Common myeloid progenitor, CD34-positive (primary cell): ENCODE results near the gene POU6F2. TPM values are rescaled to one million over a fixed set of nuclear protein-coding genes. Genes with fewer than 3 reads are reported as not detected.

Experiments
- CTCF ChIA-PET: fragments of 350-600 bp; sonication (Branson Sonifier 250); formaldehyde crosslinking; loops from one replicate; lab custom pipeline; 2021; ENCODE audit warnings: antibody characterized with exemption; lab: Charles Lee
- POLR2A ChIA-PET: fragments of 350-600 bp; sonication (Branson Sonifier 250); formaldehyde crosslinking; loops from one replicate; lab custom pipeline; 2021; ENCODE audit warnings: antibody characterized with exemption; lab: Charles Lee
- DNase-seq, 3 donors: peaks; one replicate each; pipeline versions ENCODE4 v3.0.0 to v3.0.0-alpha.2; 2013
- H3K27ac ChIP-seq, 2 experiments: 1 replicate in 1 of 2; 2 replicates in 1 of 2; pipeline ENCODE4 v1.7.0; 2013; ENCODE audit warnings: inconsistent platforms in 2 of 2, low read length in 2 of 2, mild to moderate bottlenecking in 2 of 2, low read depth in 1 of 2, moderate library complexity in 1 of 2; ENCODE audit not compliant: severe bottlenecking in 2 of 2, insufficient read depth in 1 of 2, poor library complexity in 1 of 2
- H3K27me3 ChIP-seq, 5 experiments: replicated peaks in 2 of 5; 1 replicate in 3 of 5; 2 replicates in 2 of 5; pipeline versions ENCODE4 v1.6.1 to v1.7.0; 2013; ENCODE audit warnings: low read length in 4 of 5, mild to moderate bottlenecking in 2 of 5, moderate library complexity in 2 of 5, inconsistent platforms in 1 of 5; ENCODE audit not compliant: insufficient read depth in 5 of 5, control insufficient read depth in 4 of 5
- H3K36me3 ChIP-seq, 4 experiments: 1 replicate in 2 of 4; 2 replicates in 2 of 4; pipeline versions ENCODE4 v1.6.1 to v1.7.0; 2013; ENCODE audit warnings: low read length in 3 of 4, control low read depth in 1 of 4, mild to moderate bottlenecking in 1 of 4; ENCODE audit not compliant: control insufficient read depth in 4 of 4, insufficient read depth in 4 of 4
- H3K4me1 ChIP-seq, 4 experiments: 1 replicate in 3 of 4; 2 replicates in 1 of 4; pipeline versions ENCODE4 v1.6.1 to v1.7.1; 2013; ENCODE audit warnings: low read length in 3 of 4, mild to moderate bottlenecking in 3 of 4, control low read depth in 1 of 4, inconsistent platforms in 1 of 4, moderate library complexity in 1 of 4; ENCODE audit not compliant: control insufficient read depth in 4 of 4, insufficient read depth in 4 of 4; ENCODE audit errors: control extremely low read depth in 1 of 4
- H3K4me3 ChIP-seq, 7 experiments: 1 replicate in 4 of 7; 2 replicates in 3 of 7; pipeline versions ENCODE4 v1.5.1 to v1.7.0; 2013; ENCODE audit warnings: mild to moderate bottlenecking in 7 of 7, low read length in 6 of 7, moderate library complexity in 6 of 7, inconsistent platforms in 2 of 7, low read depth in 2 of 7, control low read depth in 1 of 7; ENCODE audit not compliant: insufficient read depth in 4 of 7, control insufficient read depth in 1 of 7; ENCODE audit errors: extremely low read depth in 1 of 7
- H3K9me3 ChIP-seq, 5 experiments: 1 replicate in 4 of 5; 2 replicates in 1 of 5; pipeline versions ENCODE4 v1.6.1 to v1.7.1; 2013; ENCODE audit warnings: low read length in 4 of 5, mild to moderate bottlenecking in 2 of 5, inconsistent platforms in 1 of 5, low read depth in 1 of 5, moderate library complexity in 1 of 5; ENCODE audit not compliant: control insufficient read depth in 4 of 5, insufficient read depth in 2 of 5; ENCODE audit errors: control extremely low read depth in 1 of 5
- WGBS: methylation state at CpG from one replicate; pipeline ENCODE4 v1.1.5; 2013; ENCODE audit not compliant: insufficient coverage; 5-methylcytosine and 5-hydroxymethylcytosine counted together
- polyA plus RNA-seq: library from polyadenylated mRNA; unstranded; fragments of 120-200 nt; gene quantifications from one replicate; pipeline ENCODE4 v1.2.1, GENCODE V29; 2013

The POU6F2 gene
- polyA plus RNA-seq: 0.09 TPM

GRCh38 chr7:38977685-38978084 is at the start of gene POU6F2:
TSS of gene POU6F2 (plus strand) at chr7:38977909. CDS start at chr7:38977954, 45 bp downstream.
- no peak within 1 kb of the TSS for H3K27ac ChIP-seq
- no CpG with 5 or more reads among the region's 7 CpGs for WGBS
- H3K4me1 ChIP-seq: peaks cover 0 to 6% (median 6%) of the 10 kb centered on the region in 4 experiments
- H3K27me3 ChIP-seq: peaks cover 16 to 56% (median 38%) of the 10 kb centered on the region in 5 experiments
- CTCF ChIA-PET: no interaction called here
- H3K4me3 ChIP-seq: no peak within 1 kb of the TSS
- no peak for DNase-seq
- POLR2A ChIA-PET: no interaction called here
- H3K9me3 ChIP-seq: peaks cover 0 to 2% (median 0%) of the 10 kb centered on the region in 5 experiments
- H3K36me3 ChIP-seq: no peaks in the 10 kb centered on the region

GRCh38 chr7:38928506-38928905 is 49.2 kb upstream of the POU6F2 start:
- no peak overlapping the region for H3K4me3 ChIP-seq
- no CpG with 5 or more reads among the region's 3 CpGs for WGBS
- CTCF ChIA-PET: no interaction called here
- POLR2A ChIA-PET: no interaction called here
- no peaks in the 10 kb centered on the region for H3K27me3 ChIP-seq
- peaks cover 0 to 4% (median 0%) of the 10 kb centered on the region in 5 experiments for H3K9me3 ChIP-seq
- no peak overlapping the region for H3K27ac ChIP-seq
- no peak for DNase-seq
- H3K4me1 ChIP-seq: peaks cover 8 to 20% (median 12%) of the 10 kb centered on the region in 4 experiments
- no peaks in the 10 kb centered on the region for H3K36me3 ChIP-seq

GRCh38 chr7:38929460-38930171 is 48.1 kb upstream of the POU6F2 start:
- Histone ChIP-seq H3K36me3 (no peaks in the 10 kb centered on the region), H3K4me3 (no peak overlapping the region), H3K4me1 (peaks cover 8 to 20% (median 12%) of the 10 kb centered on the region in 4 experiments), H3K9me3 (peaks cover 0 to 4% (median 0%) of the 10 kb centered on the region in 5 experiments), H3K27me3 (no peaks in the 10 kb centered on the region), H3K27ac (no peak overlapping the region)
- POLR2A ChIA-PET: interaction anchor here (0.6 kb wide), 1 partner anchor 342 kb away, joined by 3 read pairs; no protein-coding TSS in a partner anchor
- WGBS: 78% methylated on average over 6 of the region's 7 CpGs
- CTCF ChIA-PET: interaction anchor here (0.8 kb wide), 1 partner anchor 11 kb away, joined by 3 read pairs; no protein-coding TSS in a partner anchor
- peak in 2 of 3 donors; percentile 38 to 51 for DNase-seq

GRCh38 chr7:38932509-38933168 is 45.1 kb upstream of the POU6F2 start:
- Histone ChIP-seq H3K4me1 (peaks cover 8 to 13% (median 10%) of the 10 kb centered on the region in 4 experiments), H3K27me3 (no peaks in the 10 kb centered on the region), H3K4me3 (no peak overlapping the region), H3K36me3 (no peaks in the 10 kb centered on the region), H3K9me3 (peaks cover 0 to 4% (median 0%) of the 10 kb centered on the region in 5 experiments), H3K27ac (no peak overlapping the region)
- ChIA-PET POLR2A (no interaction called here), CTCF (interaction anchor here (1.0 to 1.5 kb wide), 4 partner anchors 14 to 522 kb away, joined by 3 to 4 read pairs (median 3); no protein-coding TSS in a partner anchor)
- 67% methylated on average over 3 of the region's 6 CpGs for WGBS
- DNase-seq: peak; percentile 68 to 74 (median 70)

- Histone ChIP-seq H3K4me3 (no peak overlapping the region), H3K4me1 (peaks cover 0 to 6% (median 3%) of the 10 kb centered on the region in 4 experiments), H3K9me3 (peaks cover 0 to 4% (median 0%) of the 10 kb centered on the region in 5 experiments), H3K27ac (no peak overlapping the region), H3K27me3 (peaks cover 0 to 3% (median 0%) of the 10 kb centered on the region in 5 experiments), H3K36me3 (no peaks in the 10 kb centered on the region)
- no peak for DNase-seq
- ChIA-PET POLR2A (no interaction called here), CTCF (interaction anchor here (0.8 to 1.1 kb wide), 3 partner anchors 8 to 526 kb away, joined by 3 to 4 read pairs (median 3); no protein-coding TSS in a partner anchor)
- 82% methylated on average over 3 of the region's 3 CpGs for WGBS
These were observed 43.7 kb upstream of the POU6F2 start for GRCh38 chr7:38934051-38934450.

- WGBS: no CpG with 5 or more reads among the region's 10 CpGs
- peak in 1 of 3 donors; percentile 36 for DNase-seq
- CTCF ChIA-PET: no interaction called here
- Histone ChIP-seq H3K27ac (no peak overlapping the region), H3K4me1 (peaks cover 0 to 3% (median under 1%) of the 10 kb centered on the region in 4 experiments), H3K27me3 (peaks cover 0 to 3% (median 0%) of the 10 kb centered on the region in 5 experiments), H3K36me3 (no peaks in the 10 kb centered on the region), H3K4me3 (no peak overlapping the region), H3K9me3 (no peaks in the 10 kb centered on the region)
- POLR2A ChIA-PET: no interaction called here
These were observed 43.2 kb upstream of the POU6F2 start for GRCh38 chr7:38934536-38934935.
